ENCODE measurements around the gene DYNLT5.
"Not testable (repeated sequence)": the region's sequence is repeated elsewhere in the genome, so short reads cannot be mapped to it uniquely, and the experiment has no call there.

The DYNLT5 gene

GRCh38 chr1:66750577-66750976, 1.7 kb upstream of the DYNLT5 start:
- DNase-seq (ENCODE audit: low read depth) = no peak

DNA sequence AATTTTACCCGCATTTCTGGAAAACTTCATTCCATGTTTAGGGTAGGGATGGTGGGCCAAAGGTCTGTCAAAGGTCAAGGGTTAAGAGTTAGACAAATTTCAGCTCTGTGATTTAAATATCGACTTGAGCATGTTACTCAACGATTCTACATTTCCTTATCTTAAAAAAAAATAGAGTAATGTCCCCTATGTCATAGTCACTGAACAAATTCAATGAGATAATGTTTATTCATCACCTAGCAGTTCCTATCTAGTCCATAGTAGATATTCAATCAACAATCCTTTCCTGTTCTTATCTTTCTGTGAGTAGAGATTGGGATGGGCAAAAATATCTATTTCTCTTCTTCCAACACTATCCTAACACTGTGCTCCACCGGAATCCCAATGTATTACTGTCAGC, 1.1 kb upstream of the DYNLT5 start:
- no peak for DNase-seq (ENCODE audit: low read depth)

GRCh38 chr1:66752671-66753371, 562 bp downstream of the DYNLT5 start:
- no peak for DNase-seq (ENCODE audit: low read depth)

- no peak for DNase-seq (ENCODE audit: low read depth)
Observed at GRCh38 chr1:66757722-66758240, 5.5 kb downstream of the DYNLT5 start.

- DNase-seq (ENCODE audit: low read depth) = no peak
Observed at GRCh38 chr1:66758241-66758755, 6.0 kb downstream of the DYNLT5 start.

DNA sequence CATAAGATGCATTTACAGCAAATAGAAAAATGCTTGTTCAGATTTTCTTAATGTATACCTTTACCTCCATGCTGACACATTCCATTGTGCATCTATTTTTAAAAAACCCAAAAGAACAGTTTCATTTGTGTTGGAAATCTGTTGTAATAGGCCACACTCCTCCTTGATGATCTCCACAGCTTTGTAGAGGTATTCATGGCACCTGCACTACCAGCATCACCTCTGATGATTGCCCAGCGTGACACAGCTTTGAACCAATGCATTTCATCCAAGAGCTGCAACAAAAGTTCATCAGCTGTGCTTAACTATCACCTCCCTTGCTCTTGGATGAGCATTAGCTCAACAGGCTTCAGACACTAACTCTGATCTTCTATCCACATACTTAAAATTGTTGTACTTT, 8.2 kb downstream of the DYNLT5 start:
- no peak for DNase-seq (ENCODE audit: low read depth)

GRCh38 chr1:66761221-66761620, 9.0 kb downstream of the DYNLT5 start:
- no peak for DNase-seq (ENCODE audit: low read depth)

GRCh38 chr1:66764994-66765578, 12.8 kb downstream of the DYNLT5 start:
- peak; percentile 47 for DNase-seq (ENCODE audit: low read depth)

- DNase-seq (ENCODE audit: low read depth) = no peak
Observed at GRCh38 chr1:66767626-66768025, 15.4 kb downstream of the DYNLT5 start.

DNA sequence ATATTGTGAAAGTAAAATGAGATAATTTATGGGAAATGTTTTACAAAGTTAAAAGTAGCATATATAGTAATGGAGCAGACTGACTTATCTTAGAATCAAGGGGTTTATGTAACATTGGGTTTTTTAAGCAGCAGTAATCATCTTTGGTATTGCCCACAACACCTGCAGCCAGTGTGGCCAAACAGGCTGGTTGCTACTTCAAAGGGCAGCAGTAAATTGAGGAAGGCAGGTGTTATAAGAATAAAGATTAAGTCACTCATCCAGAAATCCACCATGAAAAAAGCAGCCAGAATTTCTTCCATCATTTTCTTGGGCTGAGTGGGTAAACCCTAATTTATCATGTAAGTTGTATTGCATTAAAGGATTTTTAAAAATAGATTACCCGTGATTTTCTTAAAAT, 16.7 kb downstream of the DYNLT5 start:
- DNase-seq (ENCODE audit: low read depth) = no peak

GRCh38 chr1:66769512-66770229, 17.4 kb downstream of the DYNLT5 start:
- DNase-seq (ENCODE audit: low read depth) = no peak

DNA sequence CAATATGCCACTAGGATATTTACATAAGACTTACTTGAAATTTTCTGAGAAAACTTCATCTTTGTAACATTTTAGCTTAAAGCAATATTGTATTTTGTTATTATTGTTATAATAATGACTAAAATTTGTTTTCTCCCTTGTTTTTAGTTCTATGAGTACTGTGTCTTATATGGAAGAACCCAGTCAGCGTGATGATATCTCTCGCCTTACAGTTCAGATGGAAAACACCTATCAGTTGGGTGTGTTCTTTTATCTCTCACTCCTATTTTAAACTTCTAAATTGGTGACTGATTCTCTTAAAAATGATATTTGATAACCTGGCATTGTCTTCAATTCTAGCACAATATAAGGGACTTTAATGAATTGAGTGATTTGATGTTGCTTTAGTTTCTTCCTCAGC, 18.0 kb downstream of the DYNLT5 start:
- no peak for DNase-seq (ENCODE audit: low read depth)

GRCh38 chr1:66770694-66771093, 18.4 kb downstream of the DYNLT5 start:
- no peak for DNase-seq (ENCODE audit: low read depth)

DNA sequence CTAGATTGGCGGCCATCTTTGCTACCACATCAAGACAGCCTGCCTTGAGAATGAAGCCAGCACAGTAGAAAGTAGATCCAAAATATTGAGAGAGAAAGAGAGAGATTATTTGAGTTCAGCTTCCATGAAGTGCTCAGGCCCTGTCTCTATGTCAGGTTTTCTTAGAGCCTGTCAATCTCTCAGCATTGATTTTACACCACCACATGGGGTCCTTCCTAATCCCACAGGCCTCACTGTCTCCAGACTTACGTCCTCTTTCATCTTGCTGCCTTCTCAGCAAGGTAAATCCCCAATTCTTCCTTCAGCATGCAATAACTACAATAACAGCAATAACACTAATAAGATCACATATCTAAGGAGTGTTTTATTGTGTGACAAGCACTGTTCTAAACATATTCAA, 21.0 kb downstream of the DYNLT5 start:
- no peak for DNase-seq (ENCODE audit: low read depth)

DNA sequence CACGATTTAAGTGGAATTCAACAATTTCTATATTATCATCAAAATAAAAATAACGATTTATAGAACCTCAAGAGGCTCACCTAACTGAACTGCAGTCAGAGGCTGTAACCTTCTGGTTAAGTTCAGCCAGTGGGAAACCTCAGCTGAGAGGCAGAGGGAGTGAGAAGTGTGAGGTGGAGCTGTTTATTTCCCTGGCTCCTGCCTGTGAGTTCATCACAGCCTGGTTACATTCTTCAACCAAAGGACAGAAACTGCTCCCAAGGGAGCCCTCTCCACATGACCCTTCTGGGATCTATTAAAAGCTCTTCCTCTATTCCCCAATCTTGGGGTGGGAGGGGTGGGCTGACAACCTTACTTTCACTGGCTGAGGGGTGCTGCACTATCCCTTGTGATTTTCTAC, 22.2 kb downstream of the DYNLT5 start:
- DNase-seq (ENCODE audit: low read depth) = no peak

- no peak for DNase-seq (ENCODE audit: low read depth)
Observed at GRCh38 chr1:66775646-66776045, 23.4 kb downstream of the DYNLT5 start.

- DNase-seq (ENCODE audit: low read depth) = no peak
Observed at GRCh38 chr1:66777831-66778230, 25.6 kb downstream of the DYNLT5 start.

DNA sequence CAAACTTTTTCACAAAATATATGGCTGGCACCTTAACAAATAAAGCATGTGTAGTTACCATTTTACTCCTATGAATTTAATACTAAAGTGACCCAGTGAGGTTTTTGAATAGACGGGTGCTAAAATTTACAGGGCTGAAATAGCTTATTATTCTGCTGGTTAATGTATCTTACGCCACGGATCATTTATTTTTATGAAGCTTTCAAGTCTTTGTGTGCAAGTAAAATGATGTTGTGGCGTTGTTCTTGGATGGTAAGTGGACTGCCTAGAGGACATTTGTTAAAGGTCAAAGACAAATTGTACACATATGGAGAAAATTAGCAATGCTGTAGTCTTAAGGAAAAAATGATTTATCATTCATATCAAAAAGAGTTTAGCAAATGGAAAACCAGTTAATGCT, 26.0 kb downstream of the DYNLT5 start:
- DNase-seq (ENCODE audit: low read depth) = no peak

DNA sequence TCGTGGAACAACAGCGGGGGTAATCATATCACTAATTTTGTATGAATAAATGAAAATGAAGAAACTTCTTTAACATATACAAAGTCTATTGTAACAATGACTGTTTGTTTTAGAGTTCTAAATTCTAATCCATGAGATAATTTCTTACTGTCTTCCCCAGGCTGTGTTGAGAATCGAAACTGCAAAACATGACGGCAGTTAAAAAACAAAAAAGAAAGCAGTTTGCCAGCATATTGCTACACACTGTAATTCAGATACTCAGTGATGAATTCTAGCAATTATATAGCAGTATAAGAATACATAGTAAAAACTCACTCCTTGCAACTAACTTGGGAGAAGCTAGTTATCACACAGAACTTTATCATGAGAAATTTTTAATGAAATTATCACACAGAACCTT, 26.7 kb downstream of the DYNLT5 start:
- DNase-seq (ENCODE audit: low read depth) = no peak

GRCh38 chr1:66779475-66780078, 27.3 kb downstream of the DYNLT5 start:
- no peak for DNase-seq (ENCODE audit: low read depth)

- not testable (repeated sequence) for DNase-seq (ENCODE audit: low read depth)
Observed at GRCh38 chr1:66785800-66786199, 33.5 kb downstream of the DYNLT5 start.

DNA sequence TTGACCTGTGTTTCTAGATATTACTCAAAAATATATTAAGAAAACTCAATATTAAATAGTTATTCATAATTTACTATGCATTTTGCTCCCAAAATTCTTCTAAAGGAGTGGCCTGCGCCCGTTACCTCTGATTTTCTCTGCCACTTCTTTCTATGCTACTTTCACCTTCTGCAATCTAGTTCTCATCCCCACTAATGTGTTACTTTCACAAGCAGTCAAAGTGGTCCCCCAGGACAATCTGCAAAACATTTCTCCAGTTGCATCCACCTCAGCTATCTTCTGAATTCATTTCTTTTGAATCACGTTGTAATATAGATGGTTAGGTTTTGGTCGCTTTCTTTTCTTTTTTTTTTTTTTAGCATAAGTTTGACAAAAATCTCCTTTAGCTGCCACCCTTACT, 35.4 kb downstream of the DYNLT5 start:
- no peak for DNase-seq (ENCODE audit: low read depth)

Measured in fibroblast of the conjunctiva (primary cell).